ENCODE data around the gene CAV2. TPM values are rescaled to one million over a fixed set of nuclear protein-coding genes. Genes with fewer than 3 reads are reported as not detected.

Gene CAV2
- total and polyA plus RNA-seq, 2 experiments from 2014 or later = 9.9 to 17.4 TPM

DNA sequence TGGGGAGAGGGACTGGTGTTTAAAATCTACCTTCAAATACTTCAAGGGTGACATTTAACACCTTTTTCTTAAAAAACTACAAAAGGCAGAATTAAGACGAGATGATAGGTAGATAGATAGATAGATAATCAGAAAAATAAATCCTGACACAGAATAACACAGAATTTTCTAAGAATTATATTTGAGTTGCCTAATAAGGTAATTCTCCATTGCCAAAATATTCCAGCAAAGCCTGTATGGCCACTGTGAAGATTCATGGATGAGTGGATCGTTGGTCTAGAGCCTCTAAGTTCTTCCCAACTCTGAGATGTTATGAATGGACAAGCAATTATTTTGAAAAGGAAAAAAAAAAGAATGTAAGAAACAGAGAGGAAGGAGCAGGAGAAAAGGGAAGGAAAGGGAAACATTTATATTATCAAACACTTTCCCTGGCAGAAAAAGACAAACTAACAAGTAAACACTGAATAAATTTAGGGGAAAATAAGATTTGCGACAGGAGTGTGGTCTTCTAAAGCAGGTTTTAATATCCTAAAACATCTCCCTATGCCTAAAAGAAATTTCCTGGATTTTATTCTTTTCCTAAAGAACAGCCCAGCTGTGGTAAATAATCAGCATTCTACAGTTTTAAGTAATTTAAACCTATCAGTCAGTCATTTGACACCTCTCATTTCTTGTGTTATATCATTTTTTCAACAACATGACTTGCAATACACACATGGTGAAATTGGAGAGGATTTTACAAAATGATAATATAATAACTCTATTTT is 7.5 kb upstream of the CAV2 start:
- Histone ChIP-seq H3K4me1 (ENCODE audit: low read depth) (no peaks in the 10 kb centered on the region), H3K27me3 (no peaks in the 10 kb centered on the region), H3K36me3 (no peaks in the 10 kb centered on the region), H3K4me3 (no peak overlapping the region), H3K9me3 (ENCODE audit: low read depth) (no peaks in the 10 kb centered on the region), H3K27ac (no peak overlapping the region)
- TF ChIP-seq, protein P1, sequence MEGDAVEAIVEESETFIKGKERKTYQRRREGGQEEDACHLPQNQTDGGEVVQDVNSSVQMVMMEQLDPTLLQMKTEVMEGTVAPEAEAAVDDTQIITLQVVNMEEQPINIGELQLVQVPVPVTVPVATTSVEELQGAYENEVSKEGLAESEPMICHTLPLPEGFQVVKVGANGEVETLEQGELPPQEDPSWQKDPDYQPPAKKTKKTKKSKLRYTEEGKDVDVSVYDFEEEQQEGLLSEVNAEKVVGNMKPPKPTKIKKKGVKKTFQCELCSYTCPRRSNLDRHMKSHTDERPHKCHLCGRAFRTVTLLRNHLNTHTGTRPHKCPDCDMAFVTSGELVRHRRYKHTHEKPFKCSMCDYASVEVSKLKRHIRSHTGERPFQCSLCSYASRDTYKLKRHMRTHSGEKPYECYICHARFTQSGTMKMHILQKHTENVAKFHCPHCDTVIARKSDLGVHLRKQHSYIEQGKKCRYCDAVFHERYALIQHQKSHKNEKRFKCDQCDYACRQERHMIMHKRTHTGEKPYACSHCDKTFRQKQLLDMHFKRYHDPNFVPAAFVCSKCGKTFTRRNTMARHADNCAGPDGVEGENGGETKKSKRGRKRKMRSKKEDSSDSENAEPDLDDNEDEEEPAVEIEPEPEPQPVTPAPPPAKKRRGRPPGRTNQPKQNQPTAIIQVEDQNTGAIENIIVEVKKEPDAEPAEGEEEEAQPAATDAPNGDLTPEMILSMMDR (IDR thresholded peaks at IDR 0.05; ENCODE audit: low read depth, low read length) = no peak
- no peak for DNase-seq (ENCODE audit: low read depth in 1 of 2, low spot score in 1 of 2)

DNA sequence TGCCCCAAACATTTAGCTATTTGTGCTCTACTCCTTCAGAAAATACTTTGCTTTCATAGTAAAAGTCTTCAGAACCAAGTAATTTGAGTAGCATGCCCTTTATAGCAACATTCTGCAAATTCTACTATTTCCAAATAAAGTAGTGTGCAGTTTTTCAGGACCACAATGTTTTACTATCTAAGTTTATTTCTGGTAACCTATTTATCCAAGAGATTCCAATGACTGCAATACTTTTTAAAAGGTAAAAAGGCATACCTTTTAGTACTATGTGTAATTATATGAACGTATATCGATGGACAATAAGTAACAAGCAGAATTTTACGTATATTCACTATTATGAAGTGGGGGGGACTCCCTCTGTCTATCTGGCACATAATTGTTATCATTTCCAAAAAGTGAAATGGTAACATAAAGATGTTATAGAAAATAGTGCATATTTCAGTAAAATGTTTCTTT is 6.9 kb upstream of the CAV2 start:
- no peaks in the 10 kb centered on the region for H3K4me1 ChIP-seq (ENCODE audit: low read depth)
- no peaks in the 10 kb centered on the region for H3K27me3 ChIP-seq
- H3K4me3 ChIP-seq = no peak overlapping the region
- TF ChIP-seq, protein P1 (IDR thresholded peaks at IDR 0.05; ENCODE audit: low read depth, low read length) = no peak
- DNase-seq (ENCODE audit: low read depth in 1 of 2, low spot score in 1 of 2) = no peak
- H3K36me3 ChIP-seq = no peaks in the 10 kb centered on the region
- H3K27ac ChIP-seq = no peak overlapping the region
- no peaks in the 10 kb centered on the region for H3K9me3 ChIP-seq (ENCODE audit: low read depth)

DNA sequence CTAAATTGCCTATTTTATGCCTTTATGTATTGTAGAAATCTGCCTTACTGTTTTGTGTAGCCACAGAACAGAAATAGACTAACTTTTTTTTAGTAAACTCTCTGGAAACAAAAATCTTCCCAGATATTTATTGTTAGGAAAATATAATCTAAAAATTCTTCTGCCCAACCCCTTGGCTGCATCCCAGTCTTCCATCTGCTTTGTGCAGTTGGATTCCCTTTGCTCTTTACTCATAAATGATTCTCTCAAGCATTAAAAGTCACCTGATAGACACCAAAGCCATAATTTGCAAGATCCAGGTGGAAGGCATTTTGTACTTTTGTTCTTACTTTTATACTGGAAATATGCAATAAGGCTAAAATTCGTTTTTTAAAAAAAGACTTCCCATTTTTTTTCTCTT is 6.1 kb upstream of the CAV2 start:
- H3K9me3 ChIP-seq (ENCODE audit: low read depth) = no peaks in the 10 kb centered on the region
- TF ChIP-seq, protein P1 (IDR thresholded peaks at IDR 0.05; ENCODE audit: low read depth, low read length) = no peak
- DNase-seq (ENCODE audit: low read depth in 1 of 2, low spot score in 1 of 2) = no peak
- H3K4me1 ChIP-seq (ENCODE audit: low read depth) = no peaks in the 10 kb centered on the region
- H3K36me3 ChIP-seq = no peaks in the 10 kb centered on the region
- H3K27me3 ChIP-seq = no peaks in the 10 kb centered on the region
- no peak overlapping the region for H3K4me3 ChIP-seq
- no peak overlapping the region for H3K27ac ChIP-seq

DNA sequence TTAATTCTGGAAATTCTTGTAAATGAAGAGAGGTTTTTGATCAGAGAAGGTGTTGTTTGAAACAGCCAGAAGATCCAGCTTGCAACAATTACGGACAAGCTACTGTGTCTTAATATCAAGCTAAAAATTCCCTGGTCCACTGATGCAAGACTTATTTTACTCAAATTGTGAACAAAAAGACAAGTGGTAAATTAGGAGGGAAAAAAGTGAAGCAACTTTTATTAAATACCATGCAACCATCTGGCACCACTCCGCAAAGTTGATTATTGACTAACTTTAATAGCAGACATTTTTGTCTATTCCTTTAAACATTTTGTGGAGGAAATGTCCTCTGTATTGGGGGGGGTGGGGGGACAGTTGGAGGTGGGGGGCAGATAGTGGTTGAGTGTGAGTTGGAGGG is 5.1 kb upstream of the CAV2 start:
- Histone ChIP-seq H3K36me3 (no peaks in the 10 kb centered on the region), H3K9me3 (ENCODE audit: low read depth) (no peaks in the 10 kb centered on the region), H3K27ac (no peak overlapping the region), H3K4me1 (ENCODE audit: low read depth) (no peaks in the 10 kb centered on the region), H3K27me3 (no peaks in the 10 kb centered on the region), H3K4me3 (no peak overlapping the region)
- TF ChIP-seq, protein P1 (IDR thresholded peaks at IDR 0.05; ENCODE audit: low read depth, low read length) = no peak
- DNase-seq (ENCODE audit: low read depth in 1 of 2, low spot score in 1 of 2) = no peak

DNA sequence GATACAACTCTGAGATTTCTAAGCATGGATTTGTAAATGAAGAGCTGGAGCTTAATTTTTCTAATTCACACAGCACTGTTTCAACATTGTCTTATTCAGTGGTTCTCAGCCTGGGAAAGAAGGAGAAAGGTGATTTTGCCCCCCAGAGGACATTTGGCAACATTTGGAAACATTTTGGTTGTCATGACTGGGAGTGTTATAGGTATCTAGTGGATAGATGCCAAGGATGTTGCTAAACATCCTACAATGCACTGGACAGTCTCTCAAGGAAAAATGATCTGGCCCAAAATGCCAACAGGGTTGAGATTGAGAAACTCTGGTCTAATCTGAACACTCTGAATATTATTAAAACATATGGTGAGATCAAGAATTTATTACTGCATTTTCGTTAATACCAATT is 3.8 kb upstream of the CAV2 start:
- no peak overlapping the region for H3K27ac ChIP-seq
- H3K4me1 ChIP-seq (ENCODE audit: low read depth) = peaks cover 5% of the 10 kb centered on the region
- no peaks in the 10 kb centered on the region for H3K9me3 ChIP-seq (ENCODE audit: low read depth)
- TF ChIP-seq, protein P1 (IDR thresholded peaks at IDR 0.05; ENCODE audit: low read depth, low read length) = no peak
- no peaks in the 10 kb centered on the region for H3K36me3 ChIP-seq
- H3K4me3 ChIP-seq = no peak overlapping the region
- DNase-seq (ENCODE audit: low read depth in 1 of 2, low spot score in 1 of 2) = peak in 1 of 2 donors; percentile 73
- no peaks in the 10 kb centered on the region for H3K27me3 ChIP-seq
